HCEC 1CT (cell line): ENCODE data around the gene RARRES2.

Experiments
- DNase-seq: peaks from one replicate; pipeline ENCODE4 v3.0.0-alpha.2; 2017

The RARRES2 gene

GRCh38 chr7:150376560-150376959, 35.1 kb upstream of the RARRES2 start:
- DNase-seq: no peak

GRCh38 chr7:150375662-150376521, 34.5 kb upstream of the RARRES2 start:
- no peak for DNase-seq

DNA sequence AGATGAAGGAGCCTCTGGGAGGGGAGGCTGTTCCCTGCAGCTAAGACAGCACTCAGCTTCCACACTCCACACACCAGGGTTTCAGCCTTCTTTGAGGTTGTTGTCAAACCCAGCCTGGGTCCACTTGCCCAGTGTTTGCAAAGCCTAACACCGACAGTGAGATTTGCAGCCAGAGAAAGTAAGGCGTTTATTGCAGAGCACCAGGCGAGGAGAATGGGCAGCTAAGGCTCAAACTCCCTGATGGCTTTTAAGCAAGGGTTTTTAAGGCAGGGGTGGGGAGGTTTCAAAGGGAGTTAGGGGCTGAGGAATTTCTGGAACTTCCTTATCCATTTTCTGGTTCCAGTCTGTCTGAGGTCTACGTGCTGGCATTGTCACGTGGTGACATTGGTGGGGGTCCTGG, 33.0 kb upstream of the RARRES2 start:
- DNase-seq: no peak

- no peak for DNase-seq
Measured at GRCh38 chr7:150374026-150374425, 32.6 kb upstream of the RARRES2 start.

GRCh38 chr7:150373049-150373801, 31.8 kb upstream of the RARRES2 start:
- DNase-seq: no peak

- no peak for DNase-seq
Measured at GRCh38 chr7:150372271-150373048, 31.0 kb upstream of the RARRES2 start.

DNA sequence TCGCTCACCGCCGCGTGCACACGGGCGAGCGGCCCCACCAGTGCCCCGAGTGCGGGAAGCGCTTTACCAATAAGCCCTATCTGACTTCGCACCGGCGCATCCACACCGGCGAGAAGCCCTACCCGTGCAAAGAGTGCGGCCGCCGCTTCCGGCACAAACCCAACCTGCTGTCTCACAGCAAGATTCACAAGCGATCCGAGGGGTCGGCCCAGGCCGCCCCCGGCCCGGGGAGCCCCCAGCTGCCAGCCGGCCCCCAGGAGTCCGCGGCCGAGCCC, 30.5 kb upstream of the RARRES2 start:
- no peak for DNase-seq

GRCh38 chr7:150371131-150371995, 29.9 kb upstream of the RARRES2 start:
- DNase-seq: no peak

- DNase-seq: peak; percentile 9
Measured at GRCh38 chr7:150370612-150371071, 29.2 kb upstream of the RARRES2 start.

GRCh38 chr7:150369748-150370501, 28.5 kb upstream of the RARRES2 start:
- no peak for DNase-seq

DNA sequence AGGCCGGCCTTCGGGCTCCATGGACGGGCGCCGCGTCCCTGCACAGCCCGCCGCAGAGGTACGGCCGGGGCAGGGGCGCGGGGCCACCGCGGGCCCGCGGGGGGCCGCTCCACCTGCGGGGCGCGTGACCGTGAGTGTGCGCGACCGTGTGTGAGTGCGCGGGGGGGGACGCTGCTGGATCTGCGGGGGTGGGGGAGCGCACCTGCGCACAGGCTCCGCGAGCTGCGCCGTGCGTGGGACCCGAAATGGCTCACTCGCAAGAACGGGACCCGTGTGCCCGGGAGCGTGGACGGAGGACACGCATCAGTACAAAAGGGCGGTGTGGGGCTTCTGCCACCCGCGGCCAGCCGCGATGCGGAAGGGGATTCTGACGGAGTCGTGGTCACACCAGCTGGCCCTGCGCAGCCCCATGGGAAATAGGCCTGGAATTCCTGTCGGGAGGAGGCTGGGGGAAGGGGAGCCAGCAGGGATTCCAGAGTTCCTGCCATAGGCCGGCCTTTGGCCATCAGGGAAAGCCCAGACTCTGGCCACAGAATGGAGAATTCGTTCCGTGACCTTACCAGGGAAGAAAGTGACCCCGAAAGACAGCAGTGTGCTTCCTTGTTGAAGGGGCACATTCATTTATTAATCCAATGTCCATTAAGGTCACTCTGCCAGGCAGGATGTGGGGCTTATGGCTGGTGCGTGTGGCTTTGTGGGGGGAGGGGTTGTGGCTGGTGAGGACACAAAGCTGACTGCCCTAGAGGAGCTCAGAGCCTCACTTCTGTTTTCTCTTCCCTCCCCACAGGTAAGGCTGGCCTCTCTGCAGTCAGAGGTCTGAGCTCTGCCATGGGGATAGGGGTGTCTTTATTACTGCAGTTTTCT, 27.7 kb upstream of the RARRES2 start:
- peak; percentile 58 for DNase-seq

GRCh38 chr7:150368096-150368883, 26.9 kb upstream of the RARRES2 start, which contains the start of gene REPIN1:
Gene REPIN1, plus strand, starts transcription at chr7:150368822. Its CDS starts 890 bp downstream, at chr7:150369712.
- peak; percentile 78 for DNase-seq

GRCh38 chr7:150367677-150368095, 26.3 kb upstream of the RARRES2 start:
- DNase-seq: peak; percentile 16

DNA sequence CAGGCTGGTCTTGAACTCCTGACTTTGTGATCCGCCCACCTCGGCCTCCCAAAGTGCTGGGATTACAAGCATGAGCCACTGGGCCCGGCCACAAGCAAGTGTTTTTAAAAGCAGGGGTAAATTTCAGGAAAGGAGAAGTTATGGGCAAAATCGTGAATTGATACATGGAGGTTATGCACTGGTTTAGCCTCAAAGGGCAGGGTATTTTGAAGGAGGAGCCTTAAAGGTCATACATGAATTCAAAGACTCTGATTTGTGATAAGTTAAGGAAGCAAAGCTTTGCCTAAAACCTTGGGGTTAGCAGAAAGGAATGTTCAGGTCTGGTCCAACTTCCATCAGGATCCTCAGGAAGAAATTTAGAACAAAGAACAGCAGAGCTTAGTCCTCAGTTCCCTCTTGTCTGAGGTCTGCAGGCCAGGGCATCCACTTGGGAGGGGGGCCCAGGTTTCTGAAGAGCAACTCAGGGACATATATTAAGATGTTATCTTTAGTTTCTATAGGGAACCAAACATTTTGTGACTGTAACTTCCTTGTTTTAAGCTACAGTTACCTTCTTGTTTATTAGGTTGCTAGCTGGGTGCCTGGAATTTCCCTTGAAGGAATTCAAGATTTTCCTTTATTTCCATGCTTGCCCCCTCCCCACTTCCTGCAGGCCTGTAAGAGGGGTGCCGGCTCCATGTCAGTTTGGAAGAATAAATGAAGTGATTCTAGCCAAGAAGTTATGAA, 24.4 kb upstream of the RARRES2 start:
- DNase-seq: no peak

DNA sequence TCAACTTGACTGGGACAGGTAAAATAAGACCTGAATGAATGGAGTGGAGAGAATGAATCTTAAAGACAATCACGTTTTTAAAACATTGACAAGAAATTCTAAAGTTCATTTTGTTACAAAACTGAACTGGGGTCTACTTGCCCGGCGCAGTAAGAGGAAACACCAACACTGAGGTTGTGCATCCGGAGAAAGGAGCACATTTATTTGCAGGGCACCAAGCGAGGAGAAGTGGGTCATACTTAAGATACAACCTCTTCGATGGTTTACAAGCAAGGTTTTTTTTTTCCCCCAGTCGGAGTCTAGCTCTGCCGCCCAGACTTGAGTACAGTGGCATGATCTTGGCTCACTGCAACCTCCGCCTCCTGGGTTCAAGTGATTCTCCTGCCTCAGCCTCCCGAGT, 23.8 kb upstream of the RARRES2 start:
- DNase-seq: no peak

- DNase-seq: no peak
Measured at GRCh38 chr7:150363872-150364271, 22.4 kb upstream of the RARRES2 start.

DNA sequence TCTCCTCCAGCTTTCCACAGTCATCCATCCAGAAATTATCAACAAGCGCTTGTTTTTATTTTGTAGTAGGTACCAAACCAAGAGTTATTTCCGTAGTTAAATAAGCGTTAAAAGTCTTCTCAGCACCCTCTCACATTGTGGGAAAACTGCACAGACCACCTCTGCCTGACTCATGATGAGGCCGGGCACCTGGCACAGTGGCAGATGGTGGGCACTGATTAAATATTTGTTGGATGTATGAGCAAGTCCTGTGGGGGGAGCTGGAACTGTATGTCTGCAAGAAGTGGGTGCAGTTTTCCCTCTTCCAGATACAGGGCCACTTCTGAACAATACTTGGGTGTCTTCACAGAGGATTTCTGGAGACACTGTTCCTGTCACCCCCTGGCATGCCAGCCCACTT, 21.9 kb upstream of the RARRES2 start:
- DNase-seq: no peak

DNA sequence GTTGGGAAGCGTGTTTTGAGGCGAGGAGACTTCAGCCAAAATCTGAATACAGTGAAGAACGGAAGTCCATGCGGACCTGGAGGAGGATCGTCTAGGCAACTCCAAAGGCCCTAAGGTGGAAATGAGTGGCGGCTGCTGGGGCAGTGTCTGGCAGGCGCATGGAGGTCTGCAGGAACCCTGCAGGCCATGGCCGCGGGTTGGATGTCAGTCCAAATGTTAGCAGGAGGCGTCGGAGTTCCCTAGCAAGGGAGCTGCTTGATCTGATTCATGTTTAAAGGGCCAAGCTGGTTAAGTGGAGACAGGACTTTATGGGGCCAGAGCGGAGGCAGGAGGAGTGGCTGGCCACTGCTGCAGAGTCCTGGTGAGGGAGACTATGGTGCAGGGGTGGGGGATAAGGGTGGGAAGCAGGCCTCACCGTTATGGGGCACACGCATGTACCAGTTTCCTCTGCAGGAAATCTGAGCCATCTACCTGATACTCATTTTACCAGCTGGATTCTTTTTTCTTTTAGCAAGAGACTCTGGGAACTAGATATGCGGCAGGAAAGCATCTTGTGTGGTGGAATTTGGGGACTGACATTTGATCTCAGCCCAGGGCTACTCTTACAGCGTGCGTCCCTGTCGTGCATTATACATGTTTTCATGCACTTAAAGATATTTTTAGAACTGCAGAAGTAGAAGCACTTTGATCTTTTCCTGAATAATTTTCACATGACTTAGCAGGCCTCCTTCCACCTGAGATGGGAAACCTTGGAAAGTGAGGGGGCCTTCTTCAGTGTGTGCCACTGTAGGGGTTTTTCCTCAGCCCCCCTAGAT, 20.6 kb upstream of the RARRES2 start:
- no peak for DNase-seq
